Esophagus muscularis mucosa (tissue), 3 donors: ENCODE results near the gene MRPL46.

Experiments
- CTCF ChIP-seq, 3 experiments: fragments of 200-600 bp in 2 of 3; fragments of 450-650 bp in 1 of 3; sonication (generic) in 2 of 3; IDR thresholded peaks; one replicate each; pipeline ENCODE4 v1.5.1; 2017 to 2019; ENCODE audit warnings: antibody characterized with exemption in 3 of 3, mild to moderate bottlenecking in 2 of 3, moderate library complexity in 1 of 3
- EP300 ChIP-seq: sonication (generic); formaldehyde crosslinking; IDR thresholded peaks from one replicate; pipeline ENCODE4 v1.6.1; 2017; ENCODE audit warnings: antibody characterized with exemption

GRCh38 chr15:88423331-88423730, 43.9 kb downstream of the MRPL46 start:
- no peak for TF ChIP-seq CTCF (IDR thresholded peaks at IDR 0.05)
- TF ChIP-seq EP300, result no peak
